Melanocyte of skin (primary cell): ENCODE measurements around the gene INPP4A. TPM values are rescaled to one million over a fixed set of nuclear protein-coding genes. Genes with fewer than 3 reads are reported as not detected.

Source experiments
- total RNA-seq, 2 donors: library from RNA; depleted of rRNA; stranded (reverse); fragments of >200 nt; gene quantifications; 2 replicates each; pipeline ENCODE4 v1.2.3, GENCODE V29; 2012

The INPP4A gene
- 10 to 100 TPM; 24.1 to 25.0 TPM for total RNA-seq

GRCh38 chr2:98444436-98445176, at the start of gene INPP4A:
TSS of gene INPP4A (plus strand) at chr2:98444858. CDS start at chr2:98520049, 75,191 bp downstream.

GRCh38 chr2:98608116-98608961, 163.7 kb downstream of the INPP4A start, which contains the start of the genes COA5 and UNC50:
TSS of gene COA5 (minus strand) at chr2:98608512. CDS start at chr2:98608405, 107 bp downstream.
TSS of gene UNC50 (plus strand) at chr2:98608589. CDS start at chr2:98609760, 1,171 bp downstream.

Other genes with a start within 250 kb of the INPP4A start
- gene CNGA3, start 98.4 kb upstream of the INPP4A start, total RNA-seq = not detected
- gene COA5, start 163.7 kb downstream of the INPP4A start, total RNA-seq = 10 to 100 TPM; 17.6 to 18.6 TPM
- gene UNC50, start 163.7 kb downstream of the INPP4A start, total RNA-seq = 10 to 100 TPM; 36.1 to 45.3 TPM